Keratinocyte (primary cell): ENCODE measurements around the gene LRRIQ1.
A peak's percentile ranks its signal among the peaks of the same experiment; 100 is the strongest.

Experiments
- CTCF ChIP-seq, 3 experiments: IDR thresholded peaks in 1 of 3; conservative IDR thresholded peaks in 1 of 3; optimal IDR thresholded peaks in 1 of 3; 2 replicates in 2 of 3; 3 replicates in 1 of 3; pipeline versions ENCODE3 to v1.5.1; 2011; ENCODE audit warnings: low read length in 3 of 3, mild to moderate bottlenecking in 3 of 3, moderate library complexity in 2 of 3, control low read depth in 1 of 3, inconsistent platforms in 1 of 3; ENCODE audit not compliant: insufficient read depth in 2 of 3; ENCODE audit errors: extremely low read depth in 1 of 3
- EZH2 ChIP-seq: IDR thresholded peaks from one replicate; pipeline ENCODE4 v1.6.1; 2012; ENCODE audit warnings: inconsistent platforms, mild to moderate bottlenecking, low read length, moderate library complexity

GRCh38 chr12:85280165-85280983, 244.2 kb downstream of the LRRIQ1 start, which contains the start of gene ALX1:
- no peak for TF ChIP-seq CTCF (optimal IDR thresholded peaks at IDR 0.05 in 1 of 3, IDR thresholded peaks at IDR 0.05 in 1 of 3, conservative IDR thresholded peaks at IDR 0.05 in 1 of 3; ENCODE audit: extremely low read depth in 1 of 3, insufficient read depth in 2 of 3, low read length in 3 of 3)
- peak; percentile 96 for TF ChIP-seq EZH2
